Measurements from ENCODE around the gene LSMEM2. TPM values are rescaled to one million over a fixed set of nuclear protein-coding genes. Genes with fewer than 3 reads are reported as not detected.

LSMEM2 gene
- total RNA-seq, 1 donor from 2014 or later: 0.18 TPM

DNA sequence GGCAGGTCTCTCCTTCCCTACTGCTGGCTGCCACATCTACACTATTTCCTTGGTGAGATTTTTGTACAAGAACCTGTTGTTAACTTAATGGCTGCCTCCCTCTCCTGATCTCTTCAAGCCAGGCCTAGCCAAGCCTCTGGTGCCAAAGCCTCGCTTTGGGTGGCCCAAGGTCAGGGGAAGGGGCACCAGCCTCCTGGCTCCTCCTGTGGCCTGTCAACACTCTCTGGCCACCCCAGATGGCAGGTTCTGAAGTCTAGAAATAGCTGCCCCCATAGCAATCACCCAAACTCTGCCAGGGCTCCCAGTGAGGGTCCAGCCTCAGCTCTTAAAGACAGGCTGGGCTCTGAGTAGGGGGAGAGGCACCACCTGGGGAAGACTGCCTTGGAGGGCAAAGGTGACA is 8.4 kb downstream of the LSMEM2 start:
- H3K4me3 Mint-ChIP-seq (ENCODE audit: unreplicated experiment): no peak overlapping the region
- peaks cover 10% of the 10 kb centered on the region for H3K36me3 Mint-ChIP-seq (ENCODE audit: low read depth, unreplicated experiment)
- DNase-seq (ENCODE audit: low spot score): no peak
- H3K27me3 Mint-ChIP-seq (ENCODE audit: unreplicated experiment): peaks cover 16% of the 10 kb centered on the region
- TF ChIP-seq, protein P1, sequence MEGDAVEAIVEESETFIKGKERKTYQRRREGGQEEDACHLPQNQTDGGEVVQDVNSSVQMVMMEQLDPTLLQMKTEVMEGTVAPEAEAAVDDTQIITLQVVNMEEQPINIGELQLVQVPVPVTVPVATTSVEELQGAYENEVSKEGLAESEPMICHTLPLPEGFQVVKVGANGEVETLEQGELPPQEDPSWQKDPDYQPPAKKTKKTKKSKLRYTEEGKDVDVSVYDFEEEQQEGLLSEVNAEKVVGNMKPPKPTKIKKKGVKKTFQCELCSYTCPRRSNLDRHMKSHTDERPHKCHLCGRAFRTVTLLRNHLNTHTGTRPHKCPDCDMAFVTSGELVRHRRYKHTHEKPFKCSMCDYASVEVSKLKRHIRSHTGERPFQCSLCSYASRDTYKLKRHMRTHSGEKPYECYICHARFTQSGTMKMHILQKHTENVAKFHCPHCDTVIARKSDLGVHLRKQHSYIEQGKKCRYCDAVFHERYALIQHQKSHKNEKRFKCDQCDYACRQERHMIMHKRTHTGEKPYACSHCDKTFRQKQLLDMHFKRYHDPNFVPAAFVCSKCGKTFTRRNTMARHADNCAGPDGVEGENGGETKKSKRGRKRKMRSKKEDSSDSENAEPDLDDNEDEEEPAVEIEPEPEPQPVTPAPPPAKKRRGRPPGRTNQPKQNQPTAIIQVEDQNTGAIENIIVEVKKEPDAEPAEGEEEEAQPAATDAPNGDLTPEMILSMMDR (IDR thresholded peaks at IDR 0.05; ENCODE audit: unreplicated experiment): no peak
- H3K27ac Mint-ChIP-seq (ENCODE audit: unreplicated experiment): no peak overlapping the region
- H3K4me1 Mint-ChIP-seq (ENCODE audit: unreplicated experiment): peaks cover 6% of the 10 kb centered on the region
- H3K9me3 Mint-ChIP-seq (ENCODE audit: unreplicated experiment): no peaks in the 10 kb centered on the region

DNA sequence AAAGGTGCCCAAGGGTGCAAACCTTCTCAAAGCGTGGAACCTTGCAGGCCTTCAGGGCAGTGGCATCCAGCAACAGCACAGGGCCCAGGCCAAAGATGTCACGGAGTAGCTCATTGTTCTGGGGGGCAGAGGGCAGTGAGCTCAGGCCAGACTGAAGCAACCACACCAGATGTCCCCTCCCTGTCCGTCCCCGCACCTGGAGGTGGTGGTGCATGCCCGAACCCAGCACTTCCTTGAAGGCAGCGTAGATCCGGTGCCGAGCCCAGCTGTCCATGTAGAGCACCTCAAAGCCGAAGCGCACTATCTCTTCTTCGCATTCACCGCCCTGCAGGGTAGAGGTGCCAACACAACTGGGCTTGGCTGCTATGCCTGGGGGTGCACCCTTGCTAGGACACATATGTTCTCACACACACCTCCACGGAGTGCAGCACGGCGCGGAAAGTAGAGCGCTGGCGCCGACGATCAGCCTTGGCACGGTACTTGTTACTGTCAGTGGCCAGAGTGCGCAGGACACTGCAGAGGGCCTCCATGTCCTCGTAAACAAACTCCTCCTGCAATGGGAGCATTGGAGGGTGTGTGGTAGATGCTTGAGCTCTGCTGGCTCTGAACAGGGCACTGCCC is 9.6 kb downstream of the LSMEM2 start:
- Mint-ChIP-seq H3K4me1 (ENCODE audit: unreplicated experiment) (peaks cover 12% of the 10 kb centered on the region), H3K27ac (ENCODE audit: unreplicated experiment) (no peak overlapping the region), H3K9me3 (ENCODE audit: unreplicated experiment) (no peaks in the 10 kb centered on the region), H3K4me3 (ENCODE audit: unreplicated experiment) (no peak overlapping the region), H3K27me3 (ENCODE audit: unreplicated experiment) (peaks cover 15% of the 10 kb centered on the region), H3K36me3 (ENCODE audit: low read depth, unreplicated experiment) (peaks cover 10% of the 10 kb centered on the region)
- TF ChIP-seq, protein P1 (IDR thresholded peaks at IDR 0.05; ENCODE audit: unreplicated experiment): no peak
- no peak for DNase-seq (ENCODE audit: low spot score)

DNA sequence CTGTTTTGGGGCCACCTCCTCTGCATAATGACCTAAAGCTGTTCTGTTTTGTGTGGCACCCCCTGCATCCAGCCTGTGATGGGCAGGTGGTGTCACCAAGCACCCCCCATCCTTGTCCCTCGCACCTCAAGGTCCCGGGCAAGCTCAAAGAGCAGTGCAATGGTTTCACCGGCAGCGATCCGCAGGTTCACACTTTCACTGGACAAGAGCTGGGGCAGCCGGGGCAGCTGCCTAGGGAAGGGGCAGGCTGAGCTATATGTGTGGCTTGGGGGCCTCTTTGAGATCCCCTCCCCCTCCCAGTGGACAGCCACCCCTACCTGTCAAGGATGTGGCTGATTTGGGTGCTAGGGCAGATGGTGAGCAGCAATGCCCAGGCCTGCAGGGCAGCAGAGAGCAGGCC is 10.2 kb downstream of the LSMEM2 start:
- Mint-ChIP-seq H3K9me3 (ENCODE audit: unreplicated experiment) (no peaks in the 10 kb centered on the region), H3K27ac (ENCODE audit: unreplicated experiment) (no peak overlapping the region), H3K4me3 (ENCODE audit: unreplicated experiment) (no peak overlapping the region), H3K27me3 (ENCODE audit: unreplicated experiment) (peaks cover 15% of the 10 kb centered on the region), H3K36me3 (ENCODE audit: low read depth, unreplicated experiment) (peaks cover 10% of the 10 kb centered on the region), H3K4me1 (ENCODE audit: unreplicated experiment) (peaks cover 12% of the 10 kb centered on the region)
- TF ChIP-seq, protein P1 (IDR thresholded peaks at IDR 0.05; ENCODE audit: unreplicated experiment): no peak
- no peak for DNase-seq (ENCODE audit: low spot score)

DNA sequence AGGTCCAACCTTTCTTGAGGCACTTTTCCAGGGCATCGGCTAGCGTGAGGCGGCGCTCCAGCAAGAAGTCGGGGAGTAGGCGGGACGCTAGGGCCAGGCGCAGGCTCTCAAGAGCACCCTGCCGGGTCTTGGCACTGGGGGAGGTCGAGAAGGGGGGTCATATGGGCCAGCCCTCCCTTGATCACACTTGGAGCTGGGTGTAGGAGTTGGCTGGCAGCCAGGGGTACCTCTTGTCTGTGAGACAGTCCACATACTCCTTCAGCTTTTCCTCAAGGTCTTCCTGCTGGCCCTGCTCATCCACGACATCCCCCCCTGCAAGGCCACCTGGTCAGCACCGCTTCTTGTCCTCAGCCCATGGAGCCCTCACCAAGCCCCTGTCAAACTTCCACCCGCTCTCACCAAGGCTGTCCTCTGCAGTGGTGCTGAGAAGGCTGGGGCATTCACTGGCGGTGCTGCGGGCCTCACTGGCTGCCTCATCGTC is 11.3 kb downstream of the LSMEM2 start:
- peaks cover 12% of the 10 kb centered on the region for H3K4me1 Mint-ChIP-seq (ENCODE audit: unreplicated experiment)
- H3K36me3 Mint-ChIP-seq (ENCODE audit: low read depth, unreplicated experiment): peaks cover 10% of the 10 kb centered on the region
- no peak overlapping the region for H3K27ac Mint-ChIP-seq (ENCODE audit: unreplicated experiment)
- TF ChIP-seq, protein P1 (IDR thresholded peaks at IDR 0.05; ENCODE audit: unreplicated experiment): no peak
- peaks cover 15% of the 10 kb centered on the region for H3K27me3 Mint-ChIP-seq (ENCODE audit: unreplicated experiment)
- H3K9me3 Mint-ChIP-seq (ENCODE audit: unreplicated experiment): no peaks in the 10 kb centered on the region
- no peak for DNase-seq (ENCODE audit: low spot score)
- H3K4me3 Mint-ChIP-seq (ENCODE audit: unreplicated experiment): peak overlapping the region; percentile 51

Data from endothelial cell (in vitro differentiated cells).